CD14-positive monocyte (primary cell): ENCODE data around the gene OR51B2. TPM values are rescaled to one million over a fixed set of nuclear protein-coding genes. Genes with fewer than 3 reads are reported as not detected.

Experiments
- DNase-seq, 3 donors: peaks; one replicate each; pipeline ENCODE4 v3.0.0-alpha.2; 2011 to 2022
- H2AFZ ChIP-seq: 2 replicates; pipeline ENCODE4 v1.6.0; 2012; ENCODE audit warnings: mild to moderate bottlenecking, low read depth, low read length, inconsistent platforms; ENCODE audit not compliant: insufficient read depth, poor library complexity, severe bottlenecking
- H3K27ac ChIP-seq, 2 donors: 1 replicate in 1 of 2; 2 replicates in 1 of 2; pipeline ENCODE4 v1.5.1; 2012 to 2013; ENCODE audit warnings: low read length in 2 of 2, control low read depth in 1 of 2, inconsistent platforms in 1 of 2, low read depth in 1 of 2, mild to moderate bottlenecking in 1 of 2
- H3K27me3 ChIP-seq, 2 donors: one replicate each; pipeline versions ENCODE4 v1.6.0 to v1.6.1; 2011 to 2013; ENCODE audit warnings: low read length in 2 of 2; ENCODE audit not compliant: control insufficient read depth in 2 of 2, insufficient read depth in 2 of 2
- H3K36me3 ChIP-seq, 2 donors: replicated peaks in 1 of 2; 1 replicate in 1 of 2; 2 replicates in 1 of 2; pipeline versions ENCODE4 v1.5.1 to v1.6.1; 2012 to 2013; ENCODE audit warnings: low read length in 2 of 2, control low read depth in 1 of 2, inconsistent platforms in 1 of 2, mild to moderate bottlenecking in 1 of 2; ENCODE audit not compliant: insufficient read depth in 2 of 2, control insufficient read depth in 1 of 2
- H3K4me1 ChIP-seq, 2 donors: 1 replicate in 1 of 2; 2 replicates in 1 of 2; pipeline versions ENCODE4 v1.5.1 to v1.6.1; 2012 to 2013; ENCODE audit warnings: low read length in 2 of 2, control low read depth in 1 of 2, inconsistent platforms in 1 of 2, mild to moderate bottlenecking in 1 of 2, moderate library complexity in 1 of 2; ENCODE audit not compliant: insufficient read depth in 2 of 2, control insufficient read depth in 1 of 2
- H3K4me2 ChIP-seq: replicated peaks from 2 replicates; pipeline ENCODE3; 2012; ENCODE audit warnings: low read length, moderate library complexity, mild to moderate bottlenecking; ENCODE audit not compliant: poor library complexity, severe bottlenecking; ENCODE audit errors: extremely low read depth
- H3K4me3 ChIP-seq, 3 experiments: fragments of 200-600 bp in 1 of 3; sonication (generic) in 1 of 3; replicated peaks in 1 of 3; 1 replicate in 2 of 3; 2 replicates in 1 of 3; pipeline ENCODE4 v1.5.1; 2011 to 2013; ENCODE audit warnings: low read length in 3 of 3, mild to moderate bottlenecking in 3 of 3, control low read depth in 2 of 3, low read depth in 2 of 3, inconsistent platforms in 1 of 3, moderate library complexity in 1 of 3
- H3K79me2 ChIP-seq: 2 replicates; pipeline ENCODE4 v1.6.0; 2012; ENCODE audit warnings: mild to moderate bottlenecking, control low read depth, inconsistent platforms, low read length, moderate library complexity; ENCODE audit not compliant: insufficient read depth
- H3K9ac ChIP-seq: 2 replicates; pipeline ENCODE4 v1.6.0; 2017; ENCODE audit warnings: low read length, mild to moderate bottlenecking; ENCODE audit not compliant: insufficient read depth, poor library complexity, severe bottlenecking
- H3K9me3 ChIP-seq, 2 donors: replicated peaks in 1 of 2; 1 replicate in 1 of 2; 2 replicates in 1 of 2; pipeline versions ENCODE4 v1.5.1 to v1.6.1; 2012 to 2013; ENCODE audit warnings: low read length in 2 of 2, control low read depth in 1 of 2; ENCODE audit not compliant: control insufficient read depth in 1 of 2, insufficient read depth in 1 of 2
- H4K20me1 ChIP-seq: 2 replicates; pipeline ENCODE4 v1.6.0; 2012; ENCODE audit warnings: mild to moderate bottlenecking, low read length, control low read depth, moderate library complexity; ENCODE audit not compliant: insufficient read depth
- H3K27ac Mint-ChIP-seq, 7 donors: one replicate each; pipeline ENCODE4 v1.8.0; 2020; ENCODE audit warnings: mild to moderate bottlenecking in 7 of 7, mixed read lengths in 7 of 7, moderate library complexity in 6 of 7, inconsistent platforms in 2 of 7
- H3K27me3 Mint-ChIP-seq, 3 donors: one replicate each; pipeline ENCODE4 v1.8.0; 2021 to 2022; ENCODE audit warnings: low read depth in 3 of 3, mild to moderate bottlenecking in 3 of 3, mixed read lengths in 3 of 3, moderate library complexity in 3 of 3, inconsistent platforms in 1 of 3
- H3K36me3 Mint-ChIP-seq, 2 donors: one replicate each; pipeline ENCODE4 v1.8.0; 2020; ENCODE audit warnings: mixed read lengths in 2 of 2, inconsistent platforms in 1 of 2, mild to moderate bottlenecking in 1 of 2
- H3K4me1 Mint-ChIP-seq: one replicate; pipeline ENCODE4 v1.8.0; 2020; ENCODE audit warnings: mild to moderate bottlenecking, mixed read lengths
- H3K4me3 Mint-ChIP-seq, 2 donors: one replicate each; pipeline ENCODE4 v1.8.0; 2020; ENCODE audit warnings: mild to moderate bottlenecking in 2 of 2, mixed read lengths in 2 of 2, moderate library complexity in 1 of 2
- H3K9me3 Mint-ChIP-seq, 7 donors: one replicate each; pipeline ENCODE4 v1.8.0; 2020 to 2022; ENCODE audit warnings: mixed read lengths in 7 of 7, mild to moderate bottlenecking in 6 of 7, moderate library complexity in 6 of 7, inconsistent platforms in 2 of 7
- WGBS: methylation state at CpG from one replicate; pipeline ENCODE4 v1.1.5; 2013; ENCODE audit warnings: missing lambda C conversion rate; ENCODE audit not compliant: insufficient coverage; 5-methylcytosine and 5-hydroxymethylcytosine counted together
- intact Hi-C, 2 donors: fragments of 100-400 bp; cut with micrococcal nuclease; formaldehyde crosslinking; loops; one replicate each; pipeline versions ENCODE4 v1.15.0 to v1.15.1; 2023
- polyA plus RNA-seq, 3 donors: library from polyadenylated mRNA; depleted of rRNA in 1 of 3; unstranded in 2 of 3; stranded (reverse) in 1 of 3; fragments of 300-500 nt in 2 of 3; fragments of >200 nt in 1 of 3; fragmentation: Illumina TruSeq in 2 of 3; gene quantifications; 1 replicate in 2 of 3; 2 replicates in 1 of 3; pipeline ENCODE4 v1.2.3, GENCODE V29; 2012 to 2021
- TF ChIP-seq, protein P1 (sequence below): fragments of 200-600 bp; IDR thresholded peaks from one replicate; pipeline ENCODE4 v1.8.0; 2022; ENCODE audit warnings: antibody characterized with exemption, mild to moderate bottlenecking

The OR51B2 gene
- polyA plus RNA-seq, 3 donors, result not detected

- peaks cover 0 to 4% of the 10 kb centered on the region in 2 donors for H3K4me1 ChIP-seq
- no peaks in the 10 kb centered on the region for H3K79me2 ChIP-seq
- Mint-ChIP-seq H3K27ac (no peak overlapping the region), H3K4me1 (peaks cover 4% of the 10 kb centered on the region), H3K27me3 (peaks cover 0 to 3% (median 0%) of the 10 kb centered on the region in 3 donors), H3K9me3 (peaks cover 0 to 2% (median 0%) of the 10 kb centered on the region in 7 donors), H3K36me3 (no peaks in the 10 kb centered on the region), H3K4me3 (no peak overlapping the region)
- 100% methylated on average over 1 of the region's 1 CpG for WGBS
- no peak overlapping the region for H2AFZ ChIP-seq
- no peak for DNase-seq
- no peaks in the 10 kb centered on the region for H4K20me1 ChIP-seq
- no peak overlapping the region for H3K4me2 ChIP-seq
- intact Hi-C loops, result no loop called here
- no peak overlapping the region for H3K4me3 ChIP-seq
- H3K36me3 ChIP-seq, result no peaks in the 10 kb centered on the region
- H3K27ac ChIP-seq, result no peak overlapping the region
- H3K27me3 ChIP-seq, result no peaks in the 10 kb centered on the region
- H3K9me3 ChIP-seq, result no peaks in the 10 kb centered on the region
- TF ChIP-seq, protein P1, sequence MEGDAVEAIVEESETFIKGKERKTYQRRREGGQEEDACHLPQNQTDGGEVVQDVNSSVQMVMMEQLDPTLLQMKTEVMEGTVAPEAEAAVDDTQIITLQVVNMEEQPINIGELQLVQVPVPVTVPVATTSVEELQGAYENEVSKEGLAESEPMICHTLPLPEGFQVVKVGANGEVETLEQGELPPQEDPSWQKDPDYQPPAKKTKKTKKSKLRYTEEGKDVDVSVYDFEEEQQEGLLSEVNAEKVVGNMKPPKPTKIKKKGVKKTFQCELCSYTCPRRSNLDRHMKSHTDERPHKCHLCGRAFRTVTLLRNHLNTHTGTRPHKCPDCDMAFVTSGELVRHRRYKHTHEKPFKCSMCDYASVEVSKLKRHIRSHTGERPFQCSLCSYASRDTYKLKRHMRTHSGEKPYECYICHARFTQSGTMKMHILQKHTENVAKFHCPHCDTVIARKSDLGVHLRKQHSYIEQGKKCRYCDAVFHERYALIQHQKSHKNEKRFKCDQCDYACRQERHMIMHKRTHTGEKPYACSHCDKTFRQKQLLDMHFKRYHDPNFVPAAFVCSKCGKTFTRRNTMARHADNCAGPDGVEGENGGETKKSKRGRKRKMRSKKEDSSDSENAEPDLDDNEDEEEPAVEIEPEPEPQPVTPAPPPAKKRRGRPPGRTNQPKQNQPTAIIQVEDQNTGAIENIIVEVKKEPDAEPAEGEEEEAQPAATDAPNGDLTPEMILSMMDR, result no peak
- H3K9ac ChIP-seq, result no peak overlapping the region
Observed at GRCh38 chr11:5277807-5278382, 46.2 kb downstream of the OR51B2 start.

- Histone ChIP-seq H3K9ac (no peak overlapping the region), H3K4me3 (no peak overlapping the region), H3K4me2 (no peak overlapping the region), H2AFZ (no peak overlapping the region), H4K20me1 (no peaks in the 10 kb centered on the region), H3K79me2 (no peaks in the 10 kb centered on the region), H3K4me1 (peaks cover 0 to 4% of the 10 kb centered on the region in 2 donors), H3K9me3 (no peaks in the 10 kb centered on the region), H3K27ac (no peak overlapping the region), H3K36me3 (no peaks in the 10 kb centered on the region), H3K27me3 (no peaks in the 10 kb centered on the region)
- peaks cover 0 to 3% (median 0%) of the 10 kb centered on the region in 3 donors for H3K27me3 Mint-ChIP-seq
- no peak overlapping the region for H3K27ac Mint-ChIP-seq
- intact Hi-C loops, result no loop called here
- peaks cover 0 to 2% (median 0%) of the 10 kb centered on the region in 7 donors for H3K9me3 Mint-ChIP-seq
- H3K36me3 Mint-ChIP-seq, result no peaks in the 10 kb centered on the region
- 75% methylated on average over 1 of the region's 2 CpGs for WGBS
- peaks cover 4% of the 10 kb centered on the region for H3K4me1 Mint-ChIP-seq
- TF ChIP-seq, protein P1, result no peak
- DNase-seq, result no peak
- H3K4me3 Mint-ChIP-seq, result no peak overlapping the region
Observed at GRCh38 chr11:5276697-5277096, 47.4 kb downstream of the OR51B2 start.
